HG03064 (cell line): ENCODE results near the gene LRRC25.

Experiments
- ATAC-seq: cut with Tn5 transposase; IDR thresholded peaks from one replicate; pipeline ENCODE4 v1.9.1; 2021; ENCODE audit warnings: low read depth; ENCODE audit not compliant: unreplicated experiment

Gene LRRC25

DNA sequence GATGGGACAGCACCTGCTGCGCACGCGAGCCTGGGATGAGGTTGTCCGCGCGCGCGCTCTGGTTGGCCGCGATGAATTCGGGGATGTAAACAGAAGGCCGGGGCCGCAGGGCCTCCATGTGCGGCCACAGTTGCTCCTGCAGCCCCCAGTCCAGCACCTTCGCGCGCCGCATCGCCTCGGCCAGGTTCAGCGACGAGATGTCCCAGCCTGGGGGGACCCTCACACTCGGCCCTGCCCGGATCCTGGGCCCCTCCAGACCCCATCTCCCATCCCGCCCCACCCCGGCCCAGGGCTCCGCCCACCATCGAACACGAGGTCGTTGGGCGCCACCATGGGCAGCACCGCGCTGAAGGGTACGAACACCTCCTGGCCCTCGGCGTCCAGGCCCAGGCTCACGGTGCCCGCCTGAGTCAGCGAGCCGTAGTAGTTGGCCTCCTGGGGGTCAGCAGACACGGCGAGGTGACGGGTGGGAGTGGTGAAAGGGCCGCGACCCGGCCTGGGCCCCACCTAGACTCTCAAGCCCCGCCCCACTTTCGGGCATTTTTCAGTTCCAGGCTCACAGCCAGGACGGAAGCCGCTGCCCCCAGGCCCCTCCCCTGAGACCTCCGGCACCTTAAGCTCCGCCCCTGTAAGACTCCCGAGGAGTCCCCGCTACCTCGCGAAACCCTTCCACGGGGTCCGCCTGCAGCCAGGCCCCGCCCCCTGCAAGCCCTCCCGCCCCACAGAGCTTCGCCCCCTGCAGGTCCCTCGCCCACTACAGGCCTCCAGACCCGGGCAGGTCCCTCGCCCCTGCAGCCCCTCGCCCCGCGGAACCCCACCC lies 39.5 kb upstream of the LRRC25 start:
- ATAC-seq: no peak

DNA sequence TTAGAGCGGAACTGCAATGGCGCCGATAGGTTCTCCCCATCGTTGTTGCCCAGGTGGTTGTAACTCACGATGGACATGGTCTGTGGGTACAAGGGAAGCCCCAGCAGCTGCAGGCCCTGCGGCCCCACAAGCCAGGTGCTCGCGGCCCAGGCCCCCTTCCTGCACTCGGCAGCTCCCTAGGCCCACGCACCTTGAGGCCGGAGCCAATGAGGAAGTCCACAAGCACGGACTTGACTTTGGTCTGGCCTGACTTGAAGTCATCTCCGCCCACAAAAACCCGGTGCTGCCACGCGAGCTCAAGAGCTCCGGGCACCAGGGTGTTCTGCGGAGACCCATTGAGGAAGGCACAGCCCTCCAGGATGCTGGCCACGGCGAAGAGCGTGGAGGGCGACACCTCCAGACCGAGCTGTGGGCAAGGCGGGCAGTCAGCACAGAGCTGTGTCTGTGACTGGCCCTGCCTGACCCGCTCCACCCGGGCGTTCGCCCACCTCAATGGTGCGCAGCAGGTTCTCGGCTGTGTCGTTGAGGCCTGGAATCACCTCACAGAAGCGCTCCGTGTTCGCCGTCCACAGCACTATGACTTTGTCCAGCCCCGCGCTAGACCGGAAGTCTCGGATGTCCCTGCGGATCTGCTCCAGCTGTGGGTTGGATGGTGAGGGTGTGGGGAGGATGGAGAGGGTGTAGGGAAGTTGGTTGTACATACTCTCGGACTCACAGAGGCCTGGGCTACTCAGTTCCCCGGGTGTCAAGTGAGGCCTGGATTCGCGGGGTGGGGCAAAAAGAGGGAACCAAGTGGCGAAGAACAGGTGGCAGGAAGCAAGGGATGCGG lies 38.6 kb upstream of the LRRC25 start:
- no peak for ATAC-seq

DNA sequence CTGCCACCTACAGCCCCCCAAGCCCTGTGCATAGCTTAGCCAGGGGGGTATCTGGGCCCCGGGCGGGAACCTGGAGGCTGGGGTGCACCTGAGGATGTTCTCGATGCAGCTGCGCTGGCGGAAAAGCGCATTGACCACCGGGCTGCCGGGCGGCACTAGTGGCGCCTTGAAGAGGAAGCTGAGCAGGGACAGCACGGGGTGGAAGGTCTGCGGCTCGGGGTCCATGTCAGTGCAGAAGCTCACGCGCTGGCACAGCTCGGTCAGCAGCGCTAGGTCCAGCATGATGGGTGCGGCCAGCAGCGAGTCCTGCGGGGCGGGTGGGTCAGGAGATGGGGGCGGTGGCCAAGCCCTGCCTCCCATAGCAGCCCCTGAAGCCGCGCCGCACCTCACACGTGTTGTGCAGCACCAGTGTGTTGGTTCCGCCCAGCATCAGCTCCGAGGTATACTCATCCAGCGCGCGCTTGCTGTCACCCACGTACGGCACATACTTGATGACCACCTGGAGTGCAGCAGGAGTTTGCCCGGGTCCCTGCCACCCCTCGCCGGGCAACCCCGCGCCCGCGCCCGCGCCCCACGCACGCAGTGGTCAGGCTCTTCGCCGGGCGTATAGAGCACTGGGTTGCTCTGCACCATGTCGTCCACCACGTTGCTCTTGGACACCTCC lies 37.9 kb upstream of the LRRC25 start:
- ATAC-seq: no peak

DNA sequence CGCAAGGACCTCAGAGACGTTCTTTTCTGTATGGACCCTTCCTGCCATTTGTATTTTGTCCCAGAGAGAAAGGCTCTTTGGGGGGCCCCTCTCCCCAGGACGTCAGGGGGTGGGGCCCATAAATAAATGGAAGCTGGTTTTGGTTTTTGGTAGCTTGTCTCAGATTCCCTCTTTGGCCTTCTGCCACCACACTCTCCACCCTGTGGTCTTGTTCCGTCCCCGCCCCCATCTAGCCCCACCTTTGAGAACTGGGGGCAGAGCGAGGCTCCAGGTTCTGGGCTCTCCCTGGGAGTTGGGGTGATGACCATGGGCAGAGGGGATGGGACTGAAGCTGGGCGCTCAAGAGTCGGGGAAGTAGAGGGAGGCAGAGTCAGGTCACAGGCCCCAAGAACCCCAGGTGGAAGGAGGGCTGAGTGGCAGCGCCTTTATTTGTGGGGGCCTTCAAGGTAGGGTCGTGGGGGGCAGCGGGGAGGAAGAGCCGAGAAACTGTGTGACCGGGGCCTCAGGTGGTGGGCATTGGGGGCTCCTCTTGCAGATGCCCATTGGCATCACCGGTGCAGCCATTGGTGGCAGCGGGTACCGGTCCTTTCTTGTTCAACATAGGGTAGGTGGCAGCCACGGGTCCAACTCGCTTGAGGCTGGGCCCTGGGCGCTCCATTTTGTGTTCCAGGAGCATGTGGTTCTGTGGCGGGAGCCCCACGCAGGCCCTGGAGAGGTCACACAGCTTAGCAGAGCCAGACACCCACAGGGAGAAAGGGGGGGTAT lies 37.2 kb upstream of the LRRC25 start:
- ATAC-seq: no peak

DNA sequence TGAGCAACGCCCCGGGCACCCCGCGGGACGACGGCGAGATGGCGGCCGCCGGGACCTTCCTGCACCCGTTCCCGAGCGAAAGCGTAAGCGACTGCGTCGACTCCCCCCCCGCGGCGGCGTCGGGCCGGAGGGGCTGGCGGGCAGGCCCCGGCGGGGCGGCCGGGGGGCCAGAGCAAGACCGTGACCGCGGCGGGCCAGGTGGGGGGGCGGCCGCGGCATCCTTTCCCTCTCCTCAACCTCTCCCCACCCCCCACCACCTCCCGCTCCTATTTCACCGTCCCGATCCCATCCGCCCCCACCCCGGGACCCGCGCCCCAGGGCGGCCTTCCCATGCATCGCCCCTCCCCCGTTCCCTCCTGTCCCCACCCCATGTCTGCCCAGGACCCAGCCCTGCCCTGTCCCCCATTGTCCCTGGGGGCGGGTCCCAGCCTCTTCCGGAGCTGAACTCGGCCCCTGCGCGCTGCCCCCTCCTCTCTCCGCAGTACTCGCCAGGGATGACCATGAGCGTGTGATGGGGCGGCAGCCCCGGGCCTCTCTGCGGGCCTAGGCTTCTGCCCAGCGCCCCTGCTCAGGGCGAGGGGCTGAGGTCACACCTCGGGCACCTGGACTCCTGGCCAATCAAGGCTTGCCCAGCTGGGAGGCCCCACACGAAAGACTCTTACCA lies 36.4 kb upstream of the LRRC25 start:
- ATAC-seq: no peak

DNA sequence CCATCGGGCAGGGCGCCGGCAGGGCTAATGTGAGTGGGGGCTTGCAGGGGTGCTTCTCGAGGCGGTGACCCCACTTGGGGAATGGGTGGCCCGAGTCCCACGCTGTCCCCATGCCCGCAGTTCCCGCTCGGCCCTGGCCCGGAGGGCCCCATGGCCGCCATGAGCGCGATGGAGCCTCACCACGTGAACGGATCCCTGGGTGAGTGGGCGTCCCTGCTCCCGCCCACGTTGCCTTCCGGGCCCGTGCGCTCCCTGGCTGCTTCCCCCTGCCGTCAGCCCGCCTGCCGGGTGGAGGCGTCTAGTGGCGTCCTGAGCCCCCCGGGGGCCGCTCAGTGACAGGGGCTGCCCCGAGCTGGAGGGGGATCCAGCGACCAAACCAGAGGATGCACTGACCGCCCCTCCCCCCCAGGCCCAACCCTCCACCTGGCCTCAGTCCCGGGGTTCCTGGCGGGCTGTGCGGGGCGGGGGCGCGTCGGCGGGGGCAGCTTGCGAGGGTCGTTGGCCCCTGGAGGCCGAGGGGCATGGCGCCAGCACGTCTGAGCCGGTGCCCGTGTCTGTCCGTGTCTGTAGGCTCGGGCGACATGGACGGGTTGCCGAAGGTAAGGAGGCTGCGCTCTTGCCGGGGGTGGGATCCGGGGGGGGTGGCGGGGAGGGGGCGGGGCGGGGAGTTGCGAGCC lies 35.7 kb upstream of the LRRC25 start:
- no peak for ATAC-seq

DNA sequence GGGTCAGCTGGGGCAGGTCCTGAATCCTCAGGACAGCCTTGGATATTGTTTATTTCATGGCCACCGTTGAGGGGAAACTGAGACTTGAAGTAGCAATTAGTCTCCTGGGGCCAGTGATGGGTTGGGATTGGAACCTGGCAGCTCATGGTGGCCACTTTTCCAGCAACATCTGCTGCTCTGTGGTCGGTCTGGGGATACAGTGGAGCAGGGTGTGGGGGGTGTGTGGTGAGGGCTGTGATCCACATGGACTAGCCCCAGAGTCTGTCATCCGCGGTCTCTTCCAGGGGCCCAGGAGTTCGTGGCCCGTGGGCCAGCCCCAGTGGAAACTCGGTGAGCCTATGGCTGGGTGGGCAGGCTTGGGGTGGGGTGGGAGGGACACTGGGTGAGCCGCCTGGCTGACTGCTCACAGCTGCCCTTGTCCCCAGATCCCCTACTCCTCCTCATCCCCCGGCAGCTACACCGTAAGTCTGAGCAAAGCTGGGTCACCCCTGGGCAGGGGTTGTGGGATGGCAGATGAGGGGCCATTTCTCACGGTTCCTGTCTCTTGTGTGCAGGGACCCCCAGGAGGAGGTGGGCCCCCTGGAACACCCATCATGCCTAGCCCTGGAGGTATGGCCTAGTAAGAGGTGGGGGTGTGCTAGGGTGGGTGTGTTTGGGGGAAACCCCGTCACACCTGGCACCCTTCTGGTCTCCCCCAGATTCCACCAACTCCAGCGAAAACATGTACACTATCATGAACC lies 35.0 kb upstream of the LRRC25 start:
- no peak for ATAC-seq

DNA sequence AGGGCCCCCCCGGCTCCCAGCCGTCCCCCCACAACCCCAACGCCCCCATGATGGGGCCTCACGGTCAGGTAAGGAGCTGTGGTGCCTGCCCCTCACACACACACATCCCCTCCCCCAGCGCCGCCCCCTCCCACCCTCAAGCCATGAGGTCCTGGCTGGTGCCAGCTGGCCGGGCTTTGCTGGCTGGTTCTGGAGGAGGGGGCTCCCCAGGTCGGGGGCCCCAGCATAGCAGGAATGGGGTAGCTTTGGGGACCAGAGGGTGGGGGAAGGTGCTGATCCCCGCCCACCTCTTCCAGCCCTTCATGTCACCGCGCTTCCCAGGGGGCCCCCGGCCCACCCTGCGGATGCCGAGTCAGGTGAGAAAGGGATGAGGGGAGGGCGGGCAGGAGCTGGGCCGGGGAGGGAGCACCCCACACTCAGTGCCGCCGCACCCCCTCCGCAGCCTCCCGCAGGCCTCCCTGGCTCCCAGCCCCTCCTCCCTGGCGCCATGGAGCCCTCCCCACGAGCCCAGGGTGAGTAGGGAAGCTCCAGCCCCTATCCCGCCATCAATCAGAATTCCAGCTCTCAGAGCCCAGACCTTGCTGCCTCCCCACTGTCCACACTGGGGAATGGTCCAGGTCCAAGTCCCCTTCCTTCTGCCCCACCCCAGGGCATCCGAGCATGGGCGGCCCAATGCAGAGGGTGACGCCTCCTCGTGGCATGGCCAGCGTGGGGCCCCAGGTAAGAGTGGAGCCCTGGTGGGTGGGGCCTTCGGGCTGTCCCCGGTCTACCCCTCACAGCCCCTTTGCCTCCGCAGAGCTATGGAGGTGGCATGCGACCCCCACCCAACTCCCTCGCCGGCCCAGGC lies 34.2 kb upstream of the LRRC25 start:
- no peak for ATAC-seq

DNA sequence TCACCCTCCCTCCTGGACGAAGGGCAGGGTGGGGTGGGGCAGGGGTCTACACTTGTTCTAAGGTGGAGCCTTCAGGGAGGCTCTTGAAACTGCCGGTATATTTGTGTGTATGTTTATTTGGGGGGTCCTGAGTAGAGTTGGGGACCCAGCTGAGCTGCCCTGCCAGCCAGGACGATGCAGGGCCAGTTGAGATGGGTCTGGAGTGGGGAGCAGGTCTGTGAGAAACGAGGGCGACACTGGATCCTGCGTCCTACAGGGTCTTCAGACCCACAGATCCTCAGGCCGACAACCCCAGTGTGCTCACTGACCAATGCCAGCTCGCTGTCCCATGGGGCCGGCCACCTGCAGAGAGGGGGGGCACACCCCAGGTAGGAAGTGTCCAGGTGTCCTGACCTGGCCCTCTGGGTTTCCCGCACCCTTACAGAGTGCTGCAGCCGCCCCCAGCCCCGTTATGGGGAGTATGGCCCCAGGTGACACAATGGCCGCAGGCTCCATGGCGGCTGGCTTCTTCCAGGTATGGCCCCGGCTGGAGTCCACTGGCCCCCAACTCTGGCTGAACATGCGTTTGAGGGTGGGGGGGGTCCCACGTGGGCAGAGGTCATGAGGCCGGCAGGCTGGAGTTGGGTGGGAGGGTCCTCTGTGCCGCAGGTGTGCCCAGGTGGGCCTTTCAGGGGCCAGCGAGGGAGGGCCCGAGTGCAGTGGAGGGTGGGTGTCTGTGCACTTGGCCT lies 33.2 kb upstream of the LRRC25 start:
- ATAC-seq: no peak

DNA sequence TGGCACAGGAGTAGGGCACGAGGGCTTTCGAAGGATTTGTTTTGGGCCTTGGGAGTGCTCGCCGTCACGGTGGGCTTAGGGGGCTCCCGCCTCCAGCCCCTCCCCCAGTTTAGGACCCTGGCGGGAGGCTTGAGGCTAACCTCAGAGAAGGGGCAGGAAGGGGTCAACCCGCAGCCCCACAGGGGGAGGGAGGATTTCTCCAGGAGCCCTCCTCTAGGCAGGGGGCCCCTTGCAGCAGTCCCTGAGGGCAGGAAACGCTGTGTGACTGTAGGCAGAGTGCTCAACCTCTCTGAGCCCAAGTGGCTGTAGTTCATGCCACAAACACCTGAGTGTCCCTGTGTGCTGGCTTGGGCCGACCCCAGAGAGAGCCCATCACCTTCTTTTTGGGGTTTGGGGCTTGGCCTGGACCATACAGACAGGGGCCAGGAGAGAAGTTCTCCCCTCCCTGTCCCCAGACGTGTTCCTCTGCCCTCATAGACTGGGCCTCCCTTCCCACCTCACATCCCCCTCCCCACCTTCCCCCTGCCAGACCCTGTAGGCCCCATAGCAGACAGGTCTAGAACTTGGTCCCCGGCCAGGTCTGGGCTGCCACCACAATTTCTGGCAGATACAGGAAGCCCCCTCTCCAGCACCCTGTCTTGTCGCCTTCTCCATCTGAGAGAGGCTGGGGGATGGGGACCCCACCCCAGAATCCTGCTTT lies 32.4 kb upstream of the LRRC25 start:
- no peak for ATAC-seq

DNA sequence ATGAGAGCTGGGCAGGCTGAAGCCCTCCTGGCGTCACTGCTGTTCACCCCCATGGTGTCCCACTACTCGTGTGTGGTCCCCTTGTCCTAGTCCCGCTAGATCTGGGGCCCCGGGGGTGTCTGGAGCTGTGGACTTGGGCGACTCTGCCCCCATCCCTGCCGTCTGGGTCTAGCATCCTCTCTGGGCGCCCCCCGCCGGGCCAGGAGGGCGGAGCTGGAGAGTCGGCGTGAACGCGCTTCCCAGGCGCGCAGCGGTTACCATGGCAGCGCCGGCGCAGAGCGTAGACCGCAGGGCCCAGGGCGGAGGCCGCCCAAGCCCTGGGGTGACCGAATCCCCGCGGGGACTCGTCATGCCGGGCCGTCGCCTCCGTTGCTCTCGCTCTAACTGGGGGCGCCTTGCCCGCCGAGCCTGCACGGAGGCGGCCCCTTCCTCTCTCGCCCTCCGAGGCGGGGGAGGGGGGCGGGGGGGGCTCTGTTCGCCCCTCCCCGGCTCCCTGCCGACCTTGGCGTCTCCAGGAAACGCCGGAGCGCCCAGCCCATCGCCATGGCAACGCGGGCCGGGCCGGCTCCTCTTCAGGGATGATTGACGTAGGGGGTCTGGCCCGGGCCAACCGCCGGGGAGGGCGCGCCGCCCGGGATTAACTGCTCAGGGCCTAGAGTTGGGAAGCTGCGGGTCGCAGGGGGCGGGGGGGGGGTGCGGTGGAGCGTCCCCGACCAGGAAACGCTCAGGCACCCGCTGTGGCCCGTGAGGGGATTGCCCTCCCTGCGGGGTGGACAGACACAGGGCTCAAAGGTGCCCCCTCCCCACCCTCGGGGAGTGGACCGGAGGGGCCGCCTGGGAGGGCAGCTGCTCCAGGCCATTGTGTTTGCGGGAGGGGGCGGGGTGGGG lies 31.6 kb upstream of the LRRC25 start:
- no peak for ATAC-seq

DNA sequence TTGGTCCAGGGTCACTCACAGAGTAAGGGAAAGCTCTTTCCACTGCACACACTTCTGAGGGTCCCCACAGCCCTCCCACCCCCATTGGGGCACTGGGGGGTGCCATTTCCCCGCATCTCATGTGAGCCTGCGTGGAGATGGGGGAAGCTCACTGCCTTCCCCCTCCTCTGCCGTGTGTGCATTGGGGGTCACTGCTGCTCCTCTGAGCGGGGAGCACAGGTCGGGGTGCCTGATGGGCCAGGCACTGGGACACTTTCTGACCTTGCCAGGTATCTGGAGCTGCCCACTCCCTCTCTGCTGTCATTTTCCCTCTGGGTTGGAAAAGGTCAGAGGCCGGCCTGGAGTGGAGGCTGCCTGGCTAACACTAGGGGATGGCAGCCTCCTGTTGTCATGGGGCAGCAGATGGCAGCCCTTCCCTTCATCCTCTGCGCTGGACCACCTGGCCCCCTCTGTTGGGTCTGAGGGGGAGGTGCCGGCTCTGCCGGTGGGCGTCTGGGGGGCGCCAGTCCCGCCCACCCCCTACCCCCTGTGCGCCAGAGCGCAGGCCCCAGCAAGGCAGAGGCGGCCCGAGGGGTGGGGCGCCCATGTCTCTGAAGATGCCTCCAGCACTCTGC lies 30.9 kb upstream of the LRRC25 start:
- ATAC-seq: no peak

DNA sequence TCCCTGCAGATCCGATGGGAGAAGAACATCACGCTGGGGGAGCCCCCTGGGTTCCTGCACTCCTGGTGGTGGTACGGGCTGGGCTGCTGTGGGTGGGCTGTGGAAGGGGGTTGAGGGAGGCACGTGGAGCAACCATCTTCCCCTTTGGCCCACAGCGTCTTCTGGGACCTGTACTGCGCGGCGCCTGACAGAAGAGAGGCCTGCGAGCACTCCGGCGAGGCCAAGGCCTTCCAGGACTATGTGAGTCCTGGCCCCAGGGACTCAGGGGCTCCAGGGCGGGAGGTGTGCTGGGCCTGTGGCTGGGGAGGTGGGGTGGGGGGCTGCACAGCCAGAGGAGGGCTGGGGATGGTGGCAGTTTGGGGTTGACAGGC lies 30.3 kb upstream of the LRRC25 start:
- ATAC-seq: no peak

DNA sequence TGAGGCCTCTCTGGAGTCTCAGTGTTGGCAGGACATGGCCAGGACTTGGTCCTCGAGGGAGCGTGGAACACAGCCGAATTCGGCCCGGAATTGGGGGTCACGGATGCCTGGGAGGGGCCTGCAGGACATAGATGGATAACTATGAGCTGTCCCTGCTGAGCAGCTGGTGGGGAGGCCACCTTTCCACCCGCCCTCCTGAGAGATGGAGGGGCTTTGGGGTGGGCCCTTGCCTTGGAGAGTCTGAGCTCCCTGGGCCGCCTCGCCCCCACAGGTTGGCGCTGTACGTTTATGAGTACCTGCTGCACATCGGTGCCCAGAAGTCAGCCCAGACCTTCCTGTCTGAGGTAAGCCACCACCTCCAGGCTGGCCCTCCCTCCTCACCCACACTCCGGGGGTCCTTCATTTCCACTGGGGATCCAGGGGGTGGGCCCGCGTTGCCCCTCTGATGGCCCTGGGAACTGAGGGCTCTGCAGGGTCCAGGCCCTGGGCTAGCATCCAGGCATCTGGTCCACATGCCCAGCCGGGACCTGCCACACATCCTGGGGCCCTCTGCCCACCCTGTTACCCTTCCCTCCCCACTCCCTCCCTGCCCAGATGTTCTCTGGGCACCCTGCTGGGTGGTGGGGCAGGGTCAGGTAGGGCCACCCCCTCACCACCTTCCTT lies 29.8 kb upstream of the LRRC25 start:
- ATAC-seq: no peak

DNA sequence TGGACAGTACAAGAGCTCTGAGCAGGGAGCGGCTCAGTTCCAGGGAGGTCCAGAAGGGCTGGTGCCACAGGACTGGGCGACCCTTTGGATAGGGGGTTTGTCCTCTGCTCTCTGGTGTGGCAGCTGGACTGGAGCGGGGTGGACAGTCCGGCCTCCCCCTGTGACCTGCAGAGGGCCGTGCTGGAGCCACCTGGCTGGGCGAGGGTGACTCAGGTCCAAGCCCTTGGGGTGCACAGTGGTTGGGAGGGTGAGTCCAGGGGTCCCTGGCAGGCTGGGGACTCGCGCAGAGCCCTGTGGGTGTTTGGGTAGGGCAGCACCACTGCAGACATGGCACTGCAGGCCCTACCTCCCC lies 29.0 kb upstream of the LRRC25 start:
- no peak for ATAC-seq
